ENCODE measurements around the gene NXPH3.
"Not testable (repeated sequence)": the region's sequence is repeated elsewhere in the genome, so short reads cannot be mapped to it uniquely, and the experiment has no call there.

NXPH3 gene

DNA sequence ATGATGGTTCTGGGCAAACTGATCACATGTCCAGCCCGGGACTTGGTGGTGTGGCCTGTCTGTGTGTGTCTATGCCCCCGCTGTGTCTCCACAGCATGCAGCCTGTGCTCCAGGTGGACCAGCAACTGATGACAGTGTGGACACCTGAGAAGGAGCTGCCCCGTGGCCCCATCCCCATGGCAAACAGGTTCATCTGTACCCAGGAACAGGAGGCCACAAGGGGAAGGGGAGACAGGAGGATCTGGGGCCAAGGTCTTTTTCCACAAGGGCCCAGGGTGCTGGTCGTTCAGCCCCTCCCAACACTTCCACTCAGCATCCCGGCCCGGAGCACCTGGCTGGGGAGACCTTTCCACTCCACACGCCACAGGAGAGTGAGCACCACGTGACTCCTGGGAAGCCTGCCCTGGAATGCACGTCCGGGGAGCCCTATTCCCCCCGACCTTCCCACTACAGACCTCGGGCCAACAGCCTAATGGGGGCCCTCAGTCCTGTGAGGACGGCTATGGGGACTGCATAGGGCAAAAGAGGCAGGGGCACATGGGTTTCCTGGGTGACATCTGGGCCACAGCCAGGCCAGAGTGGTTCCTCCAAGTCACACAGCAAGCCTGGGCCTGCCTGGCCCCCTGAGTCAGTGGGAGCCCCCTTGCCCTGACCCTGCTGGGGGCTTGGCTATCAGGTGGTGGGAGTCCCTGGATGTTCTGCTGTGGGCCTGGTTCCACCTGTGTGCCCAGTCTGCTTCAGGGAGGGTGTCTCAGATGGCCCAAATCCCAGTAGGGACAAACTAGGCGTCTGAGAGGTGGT lies 20.8 kb upstream of the NXPH3 start:
- DNase-seq (ENCODE audit: low read depth in 2 of 2) = no peak

DNA sequence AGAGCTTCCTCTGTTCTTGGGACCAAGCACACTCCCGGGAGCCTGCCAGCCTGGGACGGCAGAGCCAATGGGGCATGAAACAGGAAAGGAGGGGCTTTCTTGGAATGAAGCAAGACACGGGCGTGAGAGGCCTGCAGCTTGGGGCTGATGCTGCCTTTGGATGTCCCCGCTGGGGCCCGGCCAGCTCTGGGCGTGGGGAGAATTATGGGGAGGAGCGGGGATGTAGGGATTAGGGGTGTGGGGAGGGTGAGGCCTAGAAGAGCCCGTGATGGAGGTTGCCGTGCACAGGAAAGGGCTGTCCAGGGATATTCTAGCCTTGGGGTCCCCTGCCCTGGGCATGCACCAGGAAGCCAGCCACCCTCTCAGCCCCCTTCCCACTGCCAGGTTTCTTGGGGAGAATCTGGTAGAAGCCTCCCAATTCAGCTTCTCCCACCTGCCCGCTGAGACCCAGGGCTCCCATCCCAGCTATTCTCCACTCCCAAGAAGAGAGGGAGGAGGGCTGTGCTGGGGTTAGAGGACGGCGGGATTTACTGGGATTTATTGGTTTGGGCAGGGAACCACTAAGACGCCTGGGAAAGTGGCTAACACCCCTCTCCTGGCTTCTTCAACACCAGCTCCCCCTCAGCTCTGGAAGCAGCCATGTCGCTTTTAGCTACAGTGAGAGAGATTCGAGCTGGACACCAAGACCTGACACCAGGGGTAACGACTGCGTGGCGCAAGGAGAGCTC lies 20.0 kb upstream of the NXPH3 start:
- no peak for DNase-seq (ENCODE audit: low read depth in 2 of 2)

DNA sequence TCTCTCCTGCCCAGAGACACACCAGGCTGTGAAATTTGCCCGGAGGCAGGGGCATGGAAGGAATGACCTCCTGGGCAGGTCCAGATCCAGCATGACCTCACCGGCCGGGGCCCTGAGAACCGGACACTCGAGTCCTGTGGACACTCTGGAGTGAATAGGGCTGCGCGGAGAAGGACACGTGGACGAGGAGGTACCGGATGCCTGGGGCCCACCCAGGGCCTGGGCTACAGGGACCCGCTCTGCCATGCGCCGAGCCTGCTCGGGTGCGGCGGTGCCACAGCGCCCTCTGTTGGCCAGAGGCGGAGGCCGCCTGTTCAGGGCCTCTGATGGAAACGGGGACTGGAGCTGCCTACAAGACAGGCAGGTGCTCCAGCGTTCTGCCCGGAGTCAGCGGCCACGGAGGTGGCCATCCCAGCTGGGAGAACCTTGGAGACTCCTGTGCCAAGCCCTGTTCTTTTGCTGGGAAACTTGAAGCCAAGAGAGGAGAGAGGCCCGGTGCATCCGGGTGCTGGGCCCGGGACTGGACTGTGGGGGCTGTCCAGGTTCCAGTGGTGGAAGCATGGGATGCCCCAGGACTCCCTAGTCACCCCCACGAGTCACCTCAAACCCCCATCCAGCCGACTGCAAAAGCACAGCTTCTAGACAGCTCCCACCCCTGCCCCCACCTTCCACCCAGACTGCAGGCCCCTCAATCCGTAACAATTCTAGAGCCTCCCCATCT lies 19.3 kb upstream of the NXPH3 start:
- DNase-seq (ENCODE audit: low read depth in 2 of 2) = peak; percentile 74 to 82

DNA sequence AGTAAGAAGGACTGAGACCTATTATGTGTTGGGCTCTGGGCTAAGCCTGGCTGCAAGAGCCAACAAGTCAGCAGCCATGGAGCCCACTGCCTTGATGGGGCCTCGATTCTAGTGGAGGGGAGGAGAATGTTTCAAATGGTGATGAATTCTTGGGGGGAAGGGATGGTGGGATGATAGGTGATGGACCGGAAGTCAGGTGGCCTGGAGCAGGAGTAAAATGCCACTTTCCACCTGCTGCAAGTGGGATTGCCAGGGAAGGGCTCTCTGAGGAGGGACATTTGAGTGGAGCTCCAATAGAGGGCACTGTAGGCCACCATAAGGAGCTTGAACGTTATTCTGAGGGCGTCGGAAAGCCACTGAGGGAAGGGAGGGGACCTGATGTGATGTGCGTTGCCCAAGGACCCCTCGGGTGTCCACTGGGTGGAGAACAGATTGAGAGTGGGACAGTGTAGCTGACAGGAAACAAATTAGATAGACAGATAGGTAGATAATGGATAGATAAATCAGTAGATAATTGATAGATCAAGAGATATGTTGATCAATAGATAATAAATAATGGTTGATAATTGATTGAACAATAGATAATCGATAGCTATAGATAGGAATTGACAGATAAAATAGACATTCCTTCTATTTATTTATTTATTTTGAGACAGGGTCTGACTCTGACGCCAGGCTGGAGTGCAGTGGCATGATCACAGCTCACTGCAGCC lies 18.2 kb upstream of the NXPH3 start:
- DNase-seq (ENCODE audit: low read depth in 2 of 2) = no peak

DNA sequence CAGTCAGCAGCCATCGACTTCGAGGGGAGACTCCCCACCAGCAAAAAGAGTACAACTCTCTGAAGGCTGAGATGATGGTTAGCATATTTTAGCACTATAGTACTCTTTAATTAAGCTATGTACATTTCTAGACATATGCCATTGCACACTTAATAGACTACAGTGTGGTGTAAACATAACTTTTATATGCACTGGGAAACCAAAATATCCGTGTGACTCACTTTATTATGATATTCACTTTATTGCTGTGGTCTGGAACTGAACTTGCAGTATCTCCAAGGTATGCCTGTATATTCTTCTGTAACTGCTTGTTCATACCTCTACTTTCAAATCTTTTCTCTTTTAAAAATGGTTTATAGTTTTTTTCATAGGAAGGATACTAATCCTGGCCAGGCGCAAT lies 11.0 kb upstream of the NXPH3 start:
- no peak for DNase-seq (ENCODE audit: low read depth in 2 of 2)

DNA sequence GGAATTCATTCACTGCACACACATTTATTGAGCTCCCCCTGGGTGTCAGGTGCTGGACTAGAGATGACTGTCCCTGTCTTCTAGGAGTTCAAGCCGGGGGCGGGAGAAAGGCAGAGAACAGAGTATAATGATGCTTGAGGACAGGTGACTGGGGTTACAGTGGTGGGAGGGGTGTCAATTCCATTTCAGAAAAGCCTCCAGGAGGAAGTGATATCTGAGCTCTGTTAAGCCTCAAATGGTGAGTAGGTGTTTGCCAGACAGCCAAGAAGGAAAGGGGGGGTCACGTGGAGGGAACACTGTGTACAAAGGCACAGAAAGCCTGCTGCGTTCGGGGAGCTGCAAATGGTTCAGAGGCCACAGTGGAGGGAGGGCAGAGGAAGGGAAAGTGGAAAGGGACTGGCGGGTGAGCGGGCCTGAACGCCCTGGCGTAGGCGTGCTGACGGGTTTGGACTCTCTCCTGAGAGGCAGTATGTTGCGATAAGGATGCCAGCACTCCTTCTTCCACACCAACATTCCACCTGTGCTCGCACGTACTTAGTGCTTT lies 9.7 kb upstream of the NXPH3 start:
- DNase-seq (ENCODE audit: low read depth in 2 of 2) = no peak

DNA sequence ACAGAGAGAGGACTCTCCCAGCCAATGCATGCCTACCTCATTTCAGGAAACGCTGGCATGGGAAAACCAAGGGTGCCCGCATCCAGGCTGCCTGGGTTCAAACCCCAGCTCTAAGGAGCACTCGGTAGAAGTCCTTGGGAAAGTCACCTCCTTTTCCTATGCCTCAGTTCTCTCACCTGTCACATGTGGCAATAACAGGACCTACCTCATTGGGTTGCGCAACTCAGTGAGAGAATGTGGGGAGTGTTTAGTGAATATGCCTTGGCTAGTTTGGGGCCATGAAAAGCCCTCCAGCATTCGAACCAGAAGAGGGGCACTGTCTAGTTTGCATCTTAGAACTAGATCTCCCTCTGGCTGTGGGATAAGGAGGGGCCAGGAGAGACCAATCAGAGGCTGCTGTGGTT lies 9.0 kb upstream of the NXPH3 start:
- no peak for DNase-seq (ENCODE audit: low read depth in 2 of 2)

DNA sequence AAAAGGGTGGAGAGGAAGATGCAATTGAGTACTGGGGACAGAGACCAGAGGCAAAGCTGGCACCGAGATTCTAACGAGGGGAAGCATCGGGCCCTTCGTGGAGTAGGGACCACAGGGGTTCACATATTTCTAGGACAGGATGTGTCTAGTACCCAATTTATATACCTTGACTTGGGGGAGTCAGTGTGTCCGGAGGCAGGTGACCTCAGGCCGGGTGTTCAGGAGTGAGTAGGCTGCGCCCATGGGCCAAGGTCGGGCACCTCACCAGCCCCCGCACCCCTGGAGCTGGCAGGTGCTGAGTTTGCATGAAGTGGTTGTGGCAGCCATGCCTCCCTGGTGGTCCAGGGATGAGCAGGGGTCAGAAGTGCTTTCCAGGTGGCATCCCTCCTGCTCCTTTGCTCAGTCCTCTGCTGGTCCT lies 8.6 kb upstream of the NXPH3 start:
- DNase-seq (ENCODE audit: low read depth in 2 of 2) = no peak

DNA sequence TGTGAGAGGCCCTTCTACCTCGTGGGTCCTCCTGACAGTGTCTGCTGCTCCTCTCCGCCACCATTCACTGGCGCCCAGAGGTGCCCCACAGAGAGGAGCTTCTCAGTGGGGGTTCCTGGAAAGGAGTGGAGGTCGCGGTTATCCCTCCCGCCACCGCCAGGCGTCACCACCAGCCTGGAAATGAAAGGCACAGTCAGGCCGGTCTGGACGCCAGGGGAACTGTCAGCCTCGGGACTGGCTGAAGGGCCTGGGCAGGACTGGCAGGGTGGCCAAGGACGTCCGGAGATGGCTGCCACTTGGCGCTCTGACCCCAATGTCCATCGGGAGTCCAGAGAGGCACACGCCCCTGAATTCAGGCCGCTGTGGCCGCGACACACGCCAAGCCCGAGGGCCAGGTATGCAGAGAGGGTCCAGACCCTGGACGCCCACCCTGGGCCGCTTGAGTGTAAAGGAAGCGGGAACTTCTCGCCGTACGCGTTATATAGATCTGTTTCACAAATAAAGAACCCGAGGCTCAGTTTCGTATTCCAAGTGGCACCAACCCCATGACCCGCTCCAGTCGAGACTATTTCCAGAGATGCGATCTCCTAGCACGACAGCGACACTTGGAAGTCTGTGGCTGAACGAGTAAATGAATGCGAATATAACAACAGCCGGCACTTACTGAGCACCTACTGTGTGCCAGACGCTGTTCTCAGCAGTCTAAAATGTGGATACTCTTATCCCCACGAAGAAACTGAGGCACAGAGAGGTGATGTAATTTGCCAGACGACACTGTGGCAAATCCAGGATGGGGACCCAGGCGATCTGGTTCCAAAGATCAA lies 7.6 kb upstream of the NXPH3 start:
- DNase-seq (ENCODE audit: low read depth in 2 of 2) = peak; percentile 77 to 83

DNA sequence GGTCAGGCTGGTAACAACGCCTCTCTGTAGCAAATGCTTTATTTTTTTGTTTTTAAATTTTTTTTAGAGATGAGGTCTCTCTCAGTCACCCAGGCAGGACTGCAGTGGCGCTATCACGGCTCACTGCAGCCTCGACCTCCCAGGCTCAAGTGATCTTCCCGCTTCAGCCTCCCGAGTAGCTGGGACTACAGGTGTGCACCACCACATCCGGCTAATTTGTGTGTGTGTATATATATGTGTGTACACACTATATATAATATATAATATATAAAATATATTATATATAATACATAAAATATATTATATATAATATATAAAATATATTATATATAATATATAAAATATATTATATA lies 7.0 kb upstream of the NXPH3 start:
- not testable (repeated sequence) for DNase-seq (ENCODE audit: low read depth in 2 of 2)

DNA sequence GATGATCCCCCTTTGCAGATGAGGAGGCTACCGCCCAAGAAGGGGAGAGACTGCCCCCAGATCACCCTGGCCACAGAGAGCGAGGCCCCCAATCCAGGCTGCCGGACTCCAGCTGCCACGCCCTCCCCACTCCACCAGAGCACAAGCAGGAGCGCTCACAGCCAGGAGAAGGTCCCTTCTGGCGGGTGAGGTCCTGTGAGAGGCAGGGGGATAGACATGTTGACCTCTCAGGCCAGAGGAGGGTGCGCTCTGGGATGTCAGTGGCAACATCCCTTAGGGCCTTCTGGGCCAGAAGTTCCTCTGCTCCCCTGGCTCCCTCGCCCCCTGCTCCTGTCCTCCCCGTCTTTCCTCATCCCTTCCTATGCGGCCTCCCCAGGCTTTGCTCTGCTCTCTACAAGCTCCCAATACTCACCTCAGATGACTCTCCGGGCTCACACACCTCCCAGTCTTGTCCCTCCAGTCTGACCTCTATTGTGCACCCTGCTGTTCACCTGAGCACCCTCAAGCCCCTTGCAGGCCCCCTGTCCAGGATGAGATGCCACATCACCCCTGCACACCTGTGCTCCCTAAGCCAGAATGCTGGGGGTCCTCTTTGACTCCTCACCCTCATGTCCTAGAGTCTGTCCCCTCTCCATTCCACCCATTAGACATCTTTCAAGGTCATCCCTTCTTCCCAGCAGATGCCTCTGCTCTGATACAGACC lies 5.0 kb upstream of the NXPH3 start:
- DNase-seq (ENCODE audit: low read depth in 2 of 2) = no peak

DNA sequence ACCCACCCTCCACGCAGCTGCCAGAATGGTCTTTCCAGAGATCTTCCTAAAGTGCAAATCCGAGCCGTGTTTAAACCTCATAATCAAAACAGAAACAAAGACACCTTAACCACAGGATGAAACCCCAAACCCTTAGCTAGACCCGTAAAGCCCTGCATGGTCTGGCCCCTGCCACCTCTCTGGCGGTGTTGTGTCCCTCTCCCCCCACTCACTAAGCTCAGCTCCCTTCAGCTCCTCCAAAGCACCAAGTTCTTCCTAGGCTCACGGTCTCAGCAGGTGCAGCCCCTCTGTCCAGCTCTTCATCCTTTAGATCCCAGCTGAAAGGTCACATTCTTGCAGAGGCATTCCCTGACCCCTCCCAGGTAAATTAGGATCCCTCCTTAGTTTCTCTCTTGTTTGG lies 4.4 kb upstream of the NXPH3 start:
- no peak for DNase-seq (ENCODE audit: low read depth in 2 of 2)

DNA sequence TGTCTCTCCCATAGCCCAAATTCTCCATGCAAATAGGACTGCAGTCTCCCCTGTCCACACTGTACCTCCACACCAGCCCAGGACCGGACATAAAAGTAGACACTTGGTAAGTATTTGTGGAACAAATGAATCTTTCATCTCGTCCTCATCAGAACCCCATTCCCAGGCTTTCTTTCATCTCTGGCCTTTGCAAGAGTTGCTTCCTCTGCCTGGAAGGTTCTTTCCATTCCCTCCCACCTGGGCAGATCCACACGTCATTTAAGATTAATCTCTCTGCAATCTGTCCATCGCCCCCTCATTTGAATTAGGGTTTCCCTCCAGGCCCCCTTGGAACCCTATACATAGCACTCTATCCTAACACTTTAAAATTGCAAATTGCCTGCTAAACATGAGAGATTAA lies 3.9 kb upstream of the NXPH3 start:
- no peak for DNase-seq (ENCODE audit: low read depth in 2 of 2)

DNA sequence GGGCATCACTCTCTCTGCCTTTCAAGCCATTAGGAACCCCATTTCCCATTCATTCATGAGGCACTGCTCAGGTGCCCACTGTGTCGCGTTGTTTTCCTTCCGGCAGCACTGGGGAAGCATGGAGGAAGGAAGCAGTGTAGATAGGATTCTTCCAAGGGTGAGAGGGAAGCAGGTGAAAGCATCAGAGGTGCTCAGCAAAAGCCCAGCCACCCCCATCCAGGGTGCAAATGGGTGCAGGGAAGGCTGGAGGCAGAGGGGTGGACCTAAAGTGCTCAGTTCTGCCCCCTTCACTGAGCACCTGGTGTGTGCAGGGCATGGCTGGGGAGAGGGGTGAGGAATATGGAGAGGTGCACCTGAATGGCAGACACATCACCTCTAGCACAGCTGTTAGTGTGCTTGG lies 3.4 kb upstream of the NXPH3 start:
- DNase-seq (ENCODE audit: low read depth in 2 of 2) = no peak

DNA sequence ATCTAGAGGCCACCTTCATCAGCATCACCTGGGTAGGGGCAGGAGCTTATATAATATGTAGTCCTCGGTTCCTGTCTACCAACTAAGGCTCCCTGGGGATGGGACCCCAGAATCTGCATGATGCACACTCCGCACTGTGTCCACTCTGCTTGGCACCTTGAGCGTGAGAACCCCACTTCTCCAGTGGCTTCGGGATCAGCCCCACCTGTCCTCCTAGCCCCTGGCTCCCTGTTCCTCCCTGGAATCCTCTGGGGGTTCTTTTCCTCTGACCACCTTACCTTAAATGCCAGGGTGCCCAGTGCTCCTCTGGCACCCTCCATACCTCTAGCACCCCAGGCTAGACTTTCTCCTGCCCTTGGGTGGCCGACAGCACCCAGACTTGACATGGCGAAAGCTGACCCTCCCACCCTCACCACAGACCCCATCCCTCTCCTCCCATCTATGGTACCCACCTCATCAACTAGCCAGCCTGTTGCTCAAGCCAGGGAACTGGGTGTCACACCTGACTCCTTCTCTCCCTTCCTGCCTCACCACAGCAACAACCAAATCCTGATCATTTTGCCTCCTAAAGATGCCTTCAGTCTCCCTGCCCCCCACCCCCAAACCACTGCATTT lies 2.8 kb upstream of the NXPH3 start:
- DNase-seq (ENCODE audit: low read depth in 2 of 2) = no peak

DNA sequence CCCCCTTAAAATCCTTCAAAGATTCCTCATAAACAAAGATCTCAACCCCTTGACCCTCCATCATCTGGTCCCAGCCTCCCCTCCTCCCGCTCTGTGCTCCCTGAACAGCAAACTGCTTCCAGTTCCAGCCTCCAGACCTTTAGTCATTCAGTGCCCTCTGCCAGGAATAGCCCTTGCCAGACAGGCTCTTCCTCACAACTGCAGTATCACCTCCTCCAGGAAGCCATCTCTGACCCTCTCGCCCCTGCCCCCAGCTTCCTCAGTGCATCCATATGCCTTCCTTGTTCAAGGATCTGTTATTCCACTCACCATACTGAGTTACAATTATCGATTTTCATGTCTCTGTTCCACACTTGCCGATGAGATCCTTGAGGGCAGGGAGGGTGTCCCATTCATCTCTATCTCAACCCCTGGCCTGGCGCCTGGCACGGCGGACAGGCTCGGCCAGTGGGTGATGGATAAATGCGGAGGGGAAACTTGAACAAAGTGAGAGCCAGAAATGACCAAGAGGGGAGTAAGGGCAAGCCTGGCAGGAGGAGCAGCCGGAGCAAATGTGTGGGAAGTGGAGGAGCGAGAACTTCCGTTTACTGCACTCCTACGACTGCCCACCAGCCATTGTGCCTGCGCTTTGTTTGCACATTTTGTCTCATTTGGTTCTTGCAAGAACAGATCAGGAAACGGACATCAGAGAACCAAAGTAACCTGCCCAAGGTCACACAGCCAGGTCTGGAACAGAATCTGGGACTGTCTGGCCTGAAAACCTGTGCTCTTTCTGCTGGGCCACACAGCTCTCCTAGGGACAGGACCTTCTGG lies 2.0 kb upstream of the NXPH3 start:
- no peak for DNase-seq (ENCODE audit: low read depth in 2 of 2)

DNA sequence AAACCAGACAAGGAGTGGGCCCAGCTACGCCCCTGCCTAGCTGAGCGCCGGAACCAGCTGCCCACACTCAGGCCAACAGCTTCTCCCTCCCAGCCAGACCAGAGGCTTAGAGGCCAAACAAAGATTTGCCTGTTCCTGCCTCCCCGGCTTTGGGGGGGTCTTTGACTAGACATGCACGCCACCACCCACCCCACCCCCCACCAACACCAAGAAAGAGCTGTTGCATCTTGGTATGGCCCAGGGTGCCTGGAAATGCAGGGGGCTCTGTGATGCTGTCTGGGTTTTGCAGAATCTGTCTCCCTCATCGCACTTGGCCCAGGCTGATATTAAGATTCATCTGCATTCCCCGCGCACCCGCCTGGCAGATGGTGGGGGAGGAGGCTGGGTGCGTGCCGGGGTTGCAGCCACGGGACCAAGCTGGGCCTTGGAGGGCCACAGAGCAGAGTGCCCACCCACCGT lies 1.3 kb upstream of the NXPH3 start:
- DNase-seq (ENCODE audit: low read depth in 2 of 2) = no peak

DNA sequence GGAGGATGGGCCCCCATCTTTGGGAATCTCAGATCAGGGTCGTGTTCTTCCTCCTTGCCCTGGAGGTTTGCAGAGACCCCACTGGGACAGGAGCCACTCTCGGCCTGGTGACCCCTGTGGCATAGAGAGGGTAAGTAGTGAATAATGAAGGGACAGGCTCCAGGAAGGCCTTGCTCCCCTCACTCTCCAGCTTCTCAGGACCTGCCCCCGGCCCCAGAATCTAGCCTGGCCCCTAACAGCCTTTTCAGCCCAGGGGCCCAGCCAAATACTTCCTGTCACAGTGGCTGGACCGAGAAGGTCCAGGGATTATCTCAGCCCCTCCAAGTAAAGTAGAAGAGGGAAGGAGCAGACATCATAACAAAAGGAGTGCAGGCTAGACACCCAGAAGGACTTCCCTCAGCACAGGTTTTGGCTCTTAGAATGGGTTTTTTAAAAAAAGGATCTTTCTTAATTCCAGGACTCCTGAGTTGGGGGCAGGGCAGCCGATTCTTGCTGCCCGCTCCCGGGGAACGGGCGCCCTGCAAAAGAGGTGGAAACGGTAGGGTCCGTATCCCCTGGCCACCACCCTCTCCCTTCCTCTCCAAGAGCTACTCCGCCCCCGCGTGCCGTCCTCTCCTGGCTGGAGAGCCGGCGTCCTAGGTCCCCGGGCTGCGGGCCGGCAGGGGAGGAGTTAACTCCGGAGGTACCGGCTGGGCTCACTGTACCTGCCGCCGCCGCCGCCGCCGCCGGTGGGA lies 559 bp upstream of the NXPH3 start:
- DNase-seq (ENCODE audit: low read depth in 2 of 2) = no peak

All from stimulated activated CD8-positive, alpha-beta memory T cell treated with anti-CD3 and anti-CD28 coated beads, Interleukin-2, amount 100 ng/mL, for 48 hours (primary cell).